ENCODE measurements around the gene SMPDL3A.

The SMPDL3A gene

DNA sequence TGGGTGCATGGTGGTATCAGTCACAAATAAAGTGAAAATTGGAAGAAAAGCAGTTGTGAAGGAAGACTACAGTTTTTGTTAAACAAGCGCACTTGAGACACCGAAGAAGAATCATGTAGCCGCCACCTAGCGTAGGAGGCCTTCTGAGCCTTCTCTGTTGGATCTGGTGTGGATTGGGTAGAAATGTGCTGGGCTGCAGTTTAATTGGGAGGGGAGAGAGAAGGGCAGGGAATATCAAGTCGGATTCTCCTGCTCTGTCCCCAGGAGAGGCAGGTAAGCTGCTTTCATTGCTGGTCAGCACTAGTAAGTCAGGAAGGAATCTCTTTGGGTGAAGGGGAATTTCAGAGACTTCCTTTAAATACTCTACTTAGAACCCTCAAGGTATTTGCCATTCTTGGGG lies 10.8 kb upstream of the SMPDL3A start:
- DNase-seq, result no peak

DNA sequence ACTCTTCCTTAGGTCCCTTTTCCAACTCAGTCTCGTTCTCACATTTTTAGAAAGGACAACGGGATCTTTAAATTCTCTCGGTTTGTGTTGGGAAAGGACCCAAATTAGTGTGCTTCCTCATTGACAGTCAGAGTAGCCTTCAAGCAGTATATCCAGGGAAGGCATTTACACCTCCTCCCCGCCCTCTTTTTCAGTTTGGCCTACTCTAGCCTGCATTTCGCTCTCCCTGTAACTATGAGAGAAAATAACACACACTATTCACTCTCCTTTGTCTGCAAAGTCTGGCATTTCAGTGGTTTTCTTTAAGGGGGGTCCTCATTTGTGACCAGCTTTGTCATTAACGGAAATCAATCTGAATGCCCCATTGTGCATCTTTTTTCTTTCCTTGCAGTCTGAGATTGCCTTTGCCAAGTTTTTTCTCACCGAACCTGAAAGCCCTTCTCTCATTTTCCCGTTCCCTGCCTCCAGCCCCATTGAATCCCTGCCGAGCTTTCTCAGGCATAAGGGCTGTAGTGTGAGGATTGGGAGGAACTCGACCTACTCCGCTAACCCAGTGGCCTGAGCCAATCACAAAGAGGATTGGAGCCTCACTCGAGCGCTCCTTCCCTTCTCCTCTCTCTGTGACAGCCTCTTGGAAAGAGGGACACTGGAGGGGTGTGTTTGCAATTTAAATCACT lies 9.9 kb upstream of the SMPDL3A start:
- DNase-seq, result peak in 35 of 51 donors; percentile 10 to 82 (median 56)

DNA sequence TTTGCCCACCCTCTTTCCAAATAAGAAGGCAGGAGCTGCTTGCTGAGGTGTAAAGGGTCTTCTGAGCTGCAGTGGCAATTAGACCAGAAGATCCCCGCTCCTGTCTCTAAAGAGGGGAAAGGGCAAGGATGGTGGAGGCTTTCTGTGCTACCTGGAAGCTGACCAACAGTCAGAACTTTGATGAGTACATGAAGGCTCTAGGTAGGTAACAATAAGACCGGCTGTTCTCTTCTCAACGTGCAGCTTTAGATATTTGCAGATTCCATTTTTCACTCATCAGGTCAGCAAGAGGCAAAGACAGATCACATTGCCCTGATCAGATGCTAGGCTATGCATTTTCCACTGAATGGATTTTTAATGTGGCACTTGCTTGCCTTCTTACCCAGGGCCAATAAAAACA lies 9.4 kb upstream of the SMPDL3A start, which contains the start of gene FABP7:
FABP7 (plus strand) TSS at position 50 of the 400 bp plus-strand sequence; CDS start at position 129, 79 bp downstream.
- peak in 2 of 51 donors; percentile 25 to 55 for DNase-seq

DNA sequence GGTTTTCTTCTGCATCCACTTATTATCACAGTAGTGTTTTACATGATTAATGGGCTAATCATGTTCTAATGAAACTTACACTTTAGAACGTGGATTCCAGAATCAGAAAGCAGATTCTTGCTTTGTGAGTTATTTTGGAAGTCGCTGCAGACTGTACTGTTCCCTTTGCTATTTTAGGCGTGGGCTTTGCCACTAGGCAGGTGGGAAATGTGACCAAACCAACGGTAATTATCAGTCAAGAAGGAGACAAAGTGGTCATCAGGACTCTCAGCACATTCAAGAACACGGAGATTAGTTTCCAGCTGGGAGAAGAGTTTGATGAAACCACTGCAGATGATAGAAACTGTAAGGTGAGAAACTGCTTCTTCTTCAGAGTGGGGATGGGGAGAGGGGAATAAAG lies 8.9 kb upstream of the SMPDL3A start:
- no peak for DNase-seq

DNA sequence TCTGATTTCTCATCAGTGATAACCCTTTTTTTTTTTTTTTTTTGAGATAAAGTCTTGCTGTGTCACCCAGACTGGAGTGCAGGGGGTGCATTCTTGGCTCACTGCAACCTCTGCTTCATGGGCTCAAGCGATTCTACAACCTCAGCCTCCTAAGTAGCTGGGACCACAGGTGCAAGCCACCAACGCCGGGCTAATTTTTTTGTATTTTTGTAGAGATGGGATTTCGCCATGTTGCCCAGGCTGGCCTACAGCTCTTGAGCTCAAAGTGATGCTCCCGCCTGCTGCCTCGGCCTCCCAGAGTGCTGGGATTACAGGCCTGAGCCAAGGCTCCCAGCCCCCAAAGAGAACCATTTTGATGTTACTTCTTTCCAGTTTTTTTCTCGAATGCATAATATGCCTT lies 7.3 kb upstream of the SMPDL3A start:
- no peak for DNase-seq

DNA sequence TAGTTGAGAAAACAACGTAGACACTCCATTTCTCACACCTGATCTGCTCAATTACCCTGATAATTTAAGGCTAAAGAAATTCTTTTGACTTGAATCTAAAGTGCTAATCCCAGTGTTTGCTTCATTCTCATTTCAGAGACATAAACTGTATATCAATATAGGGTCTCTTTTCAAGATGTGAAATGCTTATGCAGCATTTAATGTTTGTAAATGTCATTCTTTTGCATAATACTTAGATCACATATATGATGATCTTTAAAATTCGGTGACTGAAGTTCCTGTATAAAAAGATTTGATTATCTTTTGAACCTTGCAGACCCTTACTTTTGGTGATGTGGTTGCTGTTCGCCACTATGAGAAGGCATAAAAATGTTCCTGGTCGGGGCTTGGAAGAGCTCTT lies 5.7 kb upstream of the SMPDL3A start:
- DNase-seq, result no peak

DNA sequence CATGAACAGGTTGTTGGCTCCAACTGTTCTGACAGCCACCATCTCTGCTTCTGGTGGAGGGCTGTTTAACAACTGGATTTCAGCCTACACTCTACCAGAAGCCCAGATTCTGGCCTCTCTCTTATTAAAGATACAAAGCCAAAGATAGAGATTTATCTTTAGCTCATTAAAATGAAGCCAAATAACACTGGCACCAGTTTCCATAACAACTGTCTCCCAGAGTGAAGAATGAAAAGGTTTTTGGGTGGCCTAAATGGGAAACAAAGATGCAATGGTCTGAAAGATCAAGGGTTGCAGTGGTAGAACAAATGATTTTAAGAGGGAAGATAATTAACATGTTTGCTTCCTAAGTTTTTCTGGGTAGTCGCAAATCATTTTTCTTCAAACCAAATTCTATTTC lies 3.2 kb upstream of the SMPDL3A start:
- no peak for DNase-seq

DNA sequence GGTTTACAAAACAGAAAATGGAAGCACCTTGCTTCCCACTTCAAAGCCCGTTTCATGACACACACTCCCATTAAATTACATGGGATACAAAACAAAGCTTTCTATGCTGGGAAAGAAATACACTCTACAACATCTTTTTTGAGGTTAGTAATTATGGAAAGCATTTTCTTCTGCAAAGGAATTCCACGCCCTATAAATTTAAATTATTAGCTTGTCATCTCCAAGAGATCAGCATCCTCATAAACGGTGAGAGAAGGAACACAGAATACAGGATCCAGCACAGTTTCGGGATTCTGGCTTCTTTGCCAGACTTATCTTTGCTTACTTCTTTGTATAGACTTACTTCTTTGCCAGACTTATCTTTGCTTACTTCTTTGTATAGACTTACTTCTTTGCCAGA lies 1.3 kb upstream of the SMPDL3A start:
- no peak for DNase-seq

DNA sequence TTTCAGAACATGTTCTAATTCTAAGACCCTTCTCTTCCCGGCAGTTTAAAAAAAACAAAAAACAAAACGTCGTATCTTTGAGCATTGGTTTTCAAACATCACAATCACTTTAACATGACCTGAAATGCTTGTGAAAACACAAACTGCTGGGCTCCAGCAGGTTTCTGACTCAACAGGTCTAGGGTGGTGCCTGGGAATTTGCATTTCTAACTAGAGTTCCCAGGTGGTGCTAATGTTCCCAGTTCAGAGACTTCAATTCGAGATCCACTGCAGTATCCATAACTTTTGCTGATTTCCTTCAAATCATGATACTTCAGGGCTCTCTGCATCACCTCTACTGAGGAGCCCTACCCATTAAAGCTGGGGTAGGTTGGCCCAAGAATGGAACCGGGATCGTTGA lies 850 bp upstream of the SMPDL3A start:
- DNase-seq, result no peak

DNA sequence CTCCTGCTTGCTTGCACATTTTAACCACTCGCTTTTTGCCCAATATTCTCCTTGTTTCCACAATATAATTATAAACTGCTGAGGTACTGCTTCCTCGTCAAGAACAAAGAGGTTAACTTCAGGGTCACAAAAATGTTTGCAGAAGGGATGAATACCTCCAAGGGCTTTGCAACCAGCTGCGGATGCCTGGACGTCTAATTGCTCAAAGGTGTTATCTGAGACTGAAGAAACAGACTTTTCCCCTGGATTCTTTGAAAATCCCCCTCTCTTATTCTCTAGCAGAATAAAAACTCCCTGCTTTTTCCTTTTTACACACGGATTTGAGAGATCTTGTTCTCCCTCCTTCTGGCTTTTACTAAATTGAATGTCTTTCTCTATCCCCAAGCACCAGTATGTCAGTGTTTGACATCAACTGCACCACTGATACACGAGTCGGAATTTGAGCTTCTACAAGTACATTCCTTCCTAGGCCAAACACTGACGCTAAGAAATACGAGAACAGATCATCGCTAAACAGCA lies 336 bp upstream of the SMPDL3A start:
- no peak for DNase-seq

DNA sequence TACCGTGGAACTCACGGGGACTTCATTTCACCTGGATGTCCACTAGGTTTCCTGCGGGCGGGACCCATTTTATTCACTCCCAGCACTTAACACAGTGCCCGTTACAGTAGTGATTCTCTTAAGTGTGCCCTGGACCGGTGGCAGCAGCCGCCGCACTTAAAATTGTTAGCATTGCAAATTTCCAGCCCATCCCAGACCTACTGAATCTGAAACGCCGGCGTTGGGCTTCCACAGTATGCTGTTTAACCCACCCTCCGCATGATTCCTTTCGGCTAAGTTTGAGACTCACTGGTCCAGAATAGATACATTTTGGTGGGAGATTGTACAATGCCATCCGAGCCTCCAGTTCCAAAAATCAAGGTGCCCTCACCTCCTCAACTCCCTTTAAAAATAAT lies 967 bp downstream of the SMPDL3A start:
- peak in 7 of 51 donors; percentile 10 to 58 (median 36) for DNase-seq

DNA sequence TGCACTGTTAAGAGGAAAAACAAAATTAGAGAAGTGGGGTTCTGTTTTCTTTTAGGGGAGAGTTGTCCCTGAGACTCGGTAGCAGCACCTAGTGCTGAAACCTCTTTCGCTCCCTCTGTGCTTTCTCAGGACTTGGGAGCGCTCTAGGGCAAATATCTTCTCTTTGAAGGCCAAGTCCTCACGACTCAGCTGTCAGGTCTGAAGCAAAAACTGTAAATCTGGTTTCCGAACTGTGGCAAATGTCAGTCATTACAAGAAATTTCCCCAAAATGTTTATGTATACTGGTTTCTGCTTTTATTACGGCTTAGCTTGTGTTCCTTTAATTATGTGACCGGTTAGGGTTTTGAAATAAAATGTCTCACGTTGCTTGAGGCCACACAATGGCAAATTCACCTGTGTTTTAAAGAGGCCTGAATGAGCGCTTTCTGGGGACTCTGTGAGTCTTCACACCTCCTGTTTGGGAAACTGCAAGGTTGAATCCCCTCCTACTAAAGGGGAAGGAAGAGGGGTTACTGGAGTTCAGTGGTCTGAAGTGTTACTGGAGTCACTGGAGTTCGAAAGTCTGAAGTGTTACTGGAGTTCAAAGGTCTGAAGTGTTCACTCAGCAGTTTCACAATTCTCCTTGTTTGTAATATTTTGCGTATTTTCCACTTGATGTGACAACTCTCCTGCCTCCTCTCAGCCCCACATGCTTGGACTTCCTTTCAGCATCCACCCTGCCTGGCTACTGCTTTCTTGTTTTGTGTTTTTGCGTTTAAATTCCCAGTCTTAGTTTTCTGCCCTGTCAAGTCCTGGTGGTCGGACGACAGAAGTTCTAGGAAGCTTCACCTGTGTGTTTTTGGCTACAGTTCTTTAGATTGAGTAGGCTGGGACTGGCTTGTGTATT lies 1.6 kb downstream of the SMPDL3A start:
- peak in 5 of 51 donors; percentile 2 to 65 (median 8) for DNase-seq

DNA sequence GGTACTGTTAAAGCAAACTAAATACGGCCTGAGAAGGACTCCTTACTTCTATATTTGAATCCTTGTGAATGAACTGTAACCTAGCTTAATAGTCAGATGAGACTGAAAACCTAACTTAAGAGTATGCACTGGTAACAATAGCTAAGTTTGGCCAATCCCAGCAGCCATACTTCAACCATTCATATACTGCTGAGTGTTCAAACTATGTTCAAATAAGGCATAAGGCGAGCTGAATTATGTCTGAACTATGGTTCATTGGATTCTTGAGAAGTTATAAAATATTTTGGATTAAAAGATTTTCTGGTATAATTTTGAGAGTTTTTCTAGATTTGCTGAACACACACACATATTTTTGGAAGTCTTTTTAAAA lies 2.2 kb downstream of the SMPDL3A start:
- DNase-seq, result no peak

DNA sequence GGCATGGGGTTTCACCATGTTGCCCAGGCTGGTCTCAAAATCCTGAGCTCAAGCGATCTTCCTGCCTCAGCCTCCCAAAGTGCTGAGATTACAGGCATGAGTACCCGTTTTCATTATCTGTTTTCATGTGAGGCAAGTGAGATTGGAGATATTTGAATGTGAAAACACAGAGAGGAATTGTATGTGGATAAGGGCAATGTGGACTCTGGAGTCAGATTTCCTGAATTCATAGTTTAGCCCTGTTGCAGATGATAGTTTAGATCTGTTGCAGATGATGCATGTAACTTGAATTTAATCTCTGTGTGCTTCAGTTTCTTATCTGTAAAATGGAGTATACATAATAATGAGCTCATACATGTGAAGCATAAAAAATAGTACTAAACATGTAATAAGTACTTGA lies 3.7 kb downstream of the SMPDL3A start:
- DNase-seq, result no peak

DNA sequence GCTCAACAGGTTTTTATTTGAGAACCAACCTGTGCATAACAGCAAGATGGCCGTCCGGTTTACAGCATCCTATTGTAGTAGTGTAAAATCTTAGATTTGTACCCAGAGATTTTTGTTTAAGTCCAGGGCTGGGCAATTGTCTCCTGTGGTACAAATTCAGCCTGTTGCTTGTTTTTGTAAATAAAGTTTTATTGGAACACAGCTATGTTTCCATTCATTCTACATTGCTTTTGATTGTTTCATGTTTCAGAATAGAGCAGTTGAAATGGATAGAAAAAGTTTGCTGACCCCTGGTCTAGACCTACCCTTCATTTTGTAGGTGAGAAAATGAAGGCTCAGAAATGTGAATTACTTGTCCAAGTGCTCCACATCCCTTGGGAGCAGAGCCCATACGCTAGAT lies 8.5 kb downstream of the SMPDL3A start:
- no peak for DNase-seq

DNA sequence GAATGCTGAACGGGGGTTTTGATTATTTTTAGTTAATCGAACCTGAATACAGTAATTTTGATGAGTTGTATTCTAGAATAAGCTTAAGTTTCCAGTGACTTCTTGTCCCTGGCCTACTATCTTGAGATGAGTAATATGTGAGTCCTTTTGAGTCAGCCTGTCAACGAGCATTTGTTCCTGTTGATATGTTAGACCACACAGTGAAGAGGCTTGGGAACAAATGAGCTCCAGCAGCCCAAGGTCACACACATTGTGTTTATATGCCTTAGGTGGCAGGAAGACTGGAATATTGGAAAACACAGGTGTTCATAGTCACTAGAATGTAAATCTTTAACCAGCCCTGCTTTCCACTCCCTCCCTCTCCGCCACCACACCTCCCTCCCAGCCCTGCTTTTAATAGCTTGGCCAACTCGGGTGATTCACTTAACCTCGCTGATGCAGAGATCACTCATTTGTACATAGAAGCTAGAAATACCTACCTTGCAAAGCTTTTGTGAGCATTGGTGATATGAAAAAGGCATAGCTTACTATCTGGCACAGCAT lies 9.1 kb downstream of the SMPDL3A start:
- peak in 1 of 51 donors; percentile 58 for DNase-seq

DNA sequence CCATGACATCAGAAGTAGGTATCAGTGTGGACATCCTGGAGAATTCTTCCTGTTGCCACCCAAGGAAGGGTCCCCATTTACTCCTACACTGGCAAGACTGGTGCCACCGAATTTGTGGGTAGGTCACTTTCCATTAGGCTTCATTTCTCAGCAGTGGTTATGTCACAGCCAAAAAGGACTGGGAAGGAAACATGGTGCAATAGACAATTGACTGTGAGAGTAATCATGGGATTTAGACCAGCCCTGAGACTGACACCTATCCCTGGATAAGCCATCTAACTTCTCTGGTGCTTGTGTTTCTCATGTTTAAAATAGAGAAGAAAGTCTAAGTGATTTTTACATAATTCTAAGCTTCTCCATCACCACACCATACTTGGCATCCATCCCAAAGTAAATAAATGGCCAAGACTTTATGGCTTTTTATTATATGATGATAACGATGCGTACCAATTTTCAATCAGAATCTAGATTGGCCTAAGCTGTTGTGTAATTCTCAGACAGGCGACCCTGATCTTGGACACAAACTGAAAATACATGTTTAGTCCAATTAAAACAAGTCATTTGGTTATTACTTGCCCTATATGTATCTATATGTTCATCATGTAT lies 10.2 kb downstream of the SMPDL3A start:
- no peak for DNase-seq

DNA sequence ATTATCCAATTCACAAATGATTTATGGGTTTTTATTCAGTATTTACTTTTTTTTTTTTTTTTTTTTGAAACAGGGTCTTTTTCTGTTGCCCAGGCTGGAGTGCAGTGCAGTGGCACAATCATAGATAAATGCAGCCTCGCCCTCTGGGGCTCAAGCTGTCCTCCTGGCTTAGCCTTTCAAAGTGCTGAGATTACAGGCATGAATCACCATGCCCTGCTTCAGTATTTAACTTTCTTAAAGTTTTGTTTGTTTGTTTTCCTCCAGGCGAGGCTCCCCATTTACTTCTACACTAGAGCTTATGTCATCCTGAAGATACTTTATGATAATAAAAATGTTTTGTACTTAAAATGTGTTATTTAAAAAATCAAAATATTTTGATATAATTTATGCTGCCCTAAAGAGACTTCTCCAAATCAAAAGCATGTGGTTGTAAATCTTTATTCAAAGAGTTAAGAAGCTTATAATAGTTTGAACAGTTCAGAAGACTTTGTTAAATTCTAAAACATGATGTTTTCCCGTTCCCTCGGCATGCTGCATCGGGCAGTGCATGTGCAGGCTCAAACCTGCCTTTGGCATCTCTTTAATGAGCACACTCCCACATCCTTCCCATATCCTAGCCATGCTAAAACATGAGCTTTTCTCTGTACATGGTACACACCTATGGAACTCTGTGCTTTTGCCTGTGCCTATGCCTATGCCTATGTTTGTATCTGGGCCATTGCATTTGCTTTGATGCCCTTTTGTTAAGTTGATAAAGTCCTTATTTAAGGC lies 11.0 kb downstream of the SMPDL3A start:
- DNase-seq, result no peak

DNA sequence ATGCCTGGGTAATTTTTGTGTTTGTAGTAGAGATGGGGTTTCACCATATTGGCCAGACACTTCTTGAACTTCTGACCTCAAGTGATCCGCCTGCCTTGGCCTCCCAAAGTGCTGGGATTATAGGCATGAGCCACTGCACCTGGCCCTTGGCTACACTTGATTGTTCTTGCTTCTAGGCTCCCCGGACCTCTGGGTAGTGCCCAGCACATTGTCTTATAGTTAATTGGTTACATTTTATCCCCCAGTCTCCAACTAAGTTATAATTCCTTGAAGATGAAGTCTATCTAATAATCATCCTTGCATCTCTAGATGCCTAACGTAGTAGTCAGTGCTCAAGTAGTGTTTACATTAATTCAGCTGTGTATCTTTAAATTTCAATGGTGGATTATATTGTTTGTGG lies 11.8 kb downstream of the SMPDL3A start:
- DNase-seq, result no peak

DNA sequence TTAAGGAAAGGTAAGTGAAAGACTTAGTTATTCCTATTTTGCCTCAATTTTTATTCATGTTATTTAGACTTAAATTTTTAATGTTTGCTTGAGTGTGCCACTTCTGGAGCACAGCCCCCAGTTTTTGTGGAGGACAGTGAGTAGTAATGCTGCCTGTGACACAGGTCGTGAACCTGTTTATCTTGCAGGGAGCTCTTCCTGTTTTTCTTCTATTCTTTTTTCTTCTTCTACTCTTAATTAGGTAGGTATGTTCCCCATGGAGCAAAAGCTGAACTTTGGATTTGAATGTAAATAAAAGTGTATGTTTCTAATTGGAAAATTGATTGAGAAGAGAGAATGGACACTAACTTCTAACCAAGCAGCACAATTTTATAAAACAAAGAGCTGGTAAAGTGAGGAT lies 12.3 kb downstream of the SMPDL3A start:
- DNase-seq, result no peak

DNA sequence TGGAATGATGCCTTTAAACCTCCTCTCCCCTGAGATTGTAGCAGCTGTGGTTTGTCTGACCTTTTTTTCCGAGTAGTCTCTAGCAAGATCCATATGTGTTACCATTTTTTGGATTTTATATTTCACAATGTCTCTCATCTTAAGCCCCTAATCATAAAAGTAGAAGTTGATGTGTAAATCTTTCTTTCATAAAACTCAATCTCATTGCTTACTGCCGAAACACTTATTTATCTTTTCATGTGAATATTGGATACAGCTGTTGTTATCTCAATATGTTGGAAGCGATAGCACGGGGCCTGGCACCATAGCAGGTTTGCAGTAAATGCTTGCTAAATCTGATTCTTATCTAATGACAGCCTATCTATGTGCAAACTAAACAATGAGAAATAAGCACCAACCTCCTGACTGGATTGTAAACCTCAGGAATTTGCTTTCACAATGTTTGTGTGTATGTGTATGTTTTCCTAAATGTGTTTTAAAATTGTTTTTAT lies 14.2 kb downstream of the SMPDL3A start:
- DNase-seq, result no peak

All from hypothalamus (tissue), 51 donors.